ENCODE data around the gene LSM11.

LSM11 gene

GRCh38 chr5:157732130-157732514 lies 11.4 kb upstream of the LSM11 start:
- no peaks in the 10 kb centered on the region for H3K27me3 ChIP-seq
- peaks cover 3% of the 10 kb centered on the region; the same call in 1 of the 2 replicates for H3K4me1 ChIP-seq
- H3K36me3 ChIP-seq: peaks cover 18% of the 10 kb centered on the region
- no peak for DNase-seq
- H3K9me3 ChIP-seq: no peaks in the 10 kb centered on the region
- TF ChIP-seq CTCF (IDR thresholded peaks at IDR 0.05; ENCODE audit: low read depth, low read length): no peak
- H3K4me3 ChIP-seq (ENCODE audit: low read depth, low read length): peak overlapping the region; percentile 74

- H3K9me3 ChIP-seq: no peaks in the 10 kb centered on the region
- peaks cover 20% of the 10 kb centered on the region for H3K36me3 ChIP-seq
- H3K4me1 ChIP-seq: peaks cover 3% of the 10 kb centered on the region; the same call in 1 of the 2 replicates
- no peak overlapping the region for H3K4me3 ChIP-seq (ENCODE audit: low read depth, low read length)
- no peak for DNase-seq
- no peaks in the 10 kb centered on the region for H3K27me3 ChIP-seq
- TF ChIP-seq CTCF (IDR thresholded peaks at IDR 0.05; ENCODE audit: low read depth, low read length): no peak
Measured at GRCh38 chr5:157732596-157733262, 10.8 kb upstream of the LSM11 start.

DNA sequence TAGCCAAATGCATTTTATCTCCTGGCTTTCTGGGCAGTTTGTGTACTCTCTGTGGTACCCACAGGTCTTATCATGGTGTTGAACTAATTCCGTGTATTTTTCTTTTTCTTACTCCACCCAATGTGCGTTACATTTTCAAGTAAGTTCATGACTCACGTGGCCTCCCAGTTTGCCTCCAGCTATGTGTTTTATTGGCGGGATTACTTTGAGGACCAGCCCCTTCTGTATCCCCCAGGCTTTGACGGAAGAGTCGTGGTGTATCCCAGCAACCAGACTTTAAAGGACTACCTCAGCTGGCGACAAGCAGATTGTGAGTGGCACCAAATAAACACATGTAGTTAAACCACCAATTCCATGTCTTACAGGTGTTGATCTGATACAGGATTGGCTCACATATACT lies 9.1 kb upstream of the LSM11 start:
- H3K4me3 ChIP-seq (ENCODE audit: low read depth, low read length): no peak overlapping the region
- H3K9me3 ChIP-seq: no peaks in the 10 kb centered on the region
- no peak for TF ChIP-seq CTCF (IDR thresholded peaks at IDR 0.05; ENCODE audit: low read depth, low read length)
- no peak for DNase-seq
- H3K4me1 ChIP-seq: peaks cover 3% of the 10 kb centered on the region; the same call in 1 of the 2 replicates
- H3K36me3 ChIP-seq: peaks cover 28% of the 10 kb centered on the region
- H3K27me3 ChIP-seq: no peaks in the 10 kb centered on the region

DNA sequence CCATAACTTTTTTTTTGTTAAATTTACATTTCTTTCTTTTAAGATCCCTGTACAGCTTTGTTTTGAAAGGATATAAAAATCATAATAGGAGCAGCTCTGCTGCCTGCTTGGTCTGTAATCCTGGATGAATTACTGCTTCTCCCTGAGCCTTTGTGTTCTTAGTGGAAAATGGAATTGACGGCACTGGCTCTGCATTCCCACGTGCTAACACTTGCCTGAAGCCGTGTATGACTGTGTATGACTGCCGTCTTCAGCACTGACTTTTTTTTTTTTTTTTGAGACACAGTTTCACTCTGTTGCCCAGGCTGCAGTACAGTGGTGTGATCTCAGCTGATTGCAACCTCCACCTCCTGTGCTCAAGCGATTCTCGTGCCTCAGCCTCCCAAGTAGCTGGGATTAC lies 7.5 kb upstream of the LSM11 start:
- Histone ChIP-seq H3K4me1 (peaks cover 3% of the 10 kb centered on the region; the same call in 1 of the 2 replicates), H3K27me3 (no peaks in the 10 kb centered on the region), H3K36me3 (peaks cover 29% of the 10 kb centered on the region), H3K9me3 (no peaks in the 10 kb centered on the region), H3K4me3 (ENCODE audit: low read depth, low read length) (no peak overlapping the region)
- no peak for DNase-seq
- TF ChIP-seq CTCF (IDR thresholded peaks at IDR 0.05; ENCODE audit: low read depth, low read length): no peak

- Histone ChIP-seq H3K4me3 (ENCODE audit: low read depth, low read length) (no peak overlapping the region), H3K9me3 (no peaks in the 10 kb centered on the region), H3K27me3 (no peaks in the 10 kb centered on the region), H3K4me1 (no peaks in the 10 kb centered on the region; the same call in 1 of the 2 replicates), H3K36me3 (peaks cover 20% of the 10 kb centered on the region)
- no peak for DNase-seq
- no peak for TF ChIP-seq CTCF (IDR thresholded peaks at IDR 0.05; ENCODE audit: low read depth, low read length)
Measured at GRCh38 chr5:157739388-157740228, 3.9 kb upstream of the LSM11 start.

GRCh38 chr5:157740229-157740610 lies 3.3 kb upstream of the LSM11 start:
- peak; percentile 59 for TF ChIP-seq CTCF (IDR thresholded peaks at IDR 0.05; ENCODE audit: low read depth, low read length)
- DNase-seq: peak; percentile 14
- Histone ChIP-seq H3K9me3 (no peaks in the 10 kb centered on the region), H3K36me3 (peaks cover 17% of the 10 kb centered on the region), H3K4me3 (ENCODE audit: low read depth, low read length) (no peak overlapping the region), H3K27me3 (no peaks in the 10 kb centered on the region), H3K4me1 (peaks cover 6% of the 10 kb centered on the region)
